Choroid plexus epithelial cell (primary cell): Measurements from ENCODE around the gene EIF2AK3.

Experiments
- DNase-seq: peaks from one replicate; pipeline ENCODE4 v3.0.0-alpha.2; 2010; ENCODE audit warnings: low read depth
- H3K4me3 ChIP-seq: 2 replicates; pipeline ENCODE4 v1.5.1; 2011; ENCODE audit warnings: low read depth, mild to moderate bottlenecking, control low read depth, low read length, moderate library complexity
- TF ChIP-seq, protein P1 (sequence below): conservative IDR thresholded peaks from 2 replicates; pipeline ENCODE4 v1.5.1; 2011; ENCODE audit warnings: low read depth, mild to moderate bottlenecking, control low read depth, inconsistent platforms, low read length, moderate library complexity

EIF2AK3 gene

GRCh38 chr2:88537640-88538039 lies 89.6 kb downstream of the EIF2AK3 start:
- DNase-seq = no peak
- TF ChIP-seq, protein P1, sequence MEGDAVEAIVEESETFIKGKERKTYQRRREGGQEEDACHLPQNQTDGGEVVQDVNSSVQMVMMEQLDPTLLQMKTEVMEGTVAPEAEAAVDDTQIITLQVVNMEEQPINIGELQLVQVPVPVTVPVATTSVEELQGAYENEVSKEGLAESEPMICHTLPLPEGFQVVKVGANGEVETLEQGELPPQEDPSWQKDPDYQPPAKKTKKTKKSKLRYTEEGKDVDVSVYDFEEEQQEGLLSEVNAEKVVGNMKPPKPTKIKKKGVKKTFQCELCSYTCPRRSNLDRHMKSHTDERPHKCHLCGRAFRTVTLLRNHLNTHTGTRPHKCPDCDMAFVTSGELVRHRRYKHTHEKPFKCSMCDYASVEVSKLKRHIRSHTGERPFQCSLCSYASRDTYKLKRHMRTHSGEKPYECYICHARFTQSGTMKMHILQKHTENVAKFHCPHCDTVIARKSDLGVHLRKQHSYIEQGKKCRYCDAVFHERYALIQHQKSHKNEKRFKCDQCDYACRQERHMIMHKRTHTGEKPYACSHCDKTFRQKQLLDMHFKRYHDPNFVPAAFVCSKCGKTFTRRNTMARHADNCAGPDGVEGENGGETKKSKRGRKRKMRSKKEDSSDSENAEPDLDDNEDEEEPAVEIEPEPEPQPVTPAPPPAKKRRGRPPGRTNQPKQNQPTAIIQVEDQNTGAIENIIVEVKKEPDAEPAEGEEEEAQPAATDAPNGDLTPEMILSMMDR = no peak
- no peak overlapping the region for H3K4me3 ChIP-seq

DNA sequence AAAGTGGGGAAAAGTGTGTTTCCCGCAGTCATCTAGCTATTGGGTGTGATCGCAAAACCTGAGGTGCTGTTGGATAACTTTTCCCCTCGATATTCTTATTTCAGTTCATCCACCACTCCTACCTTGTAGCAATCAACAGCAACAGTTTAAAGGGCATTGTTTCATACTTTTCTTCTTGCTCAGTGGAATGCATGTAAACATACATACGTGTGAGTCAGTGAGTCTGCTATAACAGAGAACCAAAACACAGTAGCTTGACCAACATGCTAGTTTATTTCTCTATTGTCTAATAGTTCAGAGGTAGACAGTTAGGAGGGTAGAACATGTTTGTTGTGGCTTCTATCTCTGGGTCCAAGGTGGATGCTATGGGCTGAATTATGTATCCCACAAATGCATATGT lies 97.2 kb downstream of the EIF2AK3 start:
- no peak overlapping the region for H3K4me3 ChIP-seq
- no peak for DNase-seq
- TF ChIP-seq, protein P1 = no peak

- DNase-seq = peak; percentile 35
- H3K4me3 ChIP-seq = no peak overlapping the region
These were observed 105.7 kb downstream of the EIF2AK3 start for GRCh38 chr2:88521445-88522073.

GRCh38 chr2:88517759-88518201 lies 109.5 kb downstream of the EIF2AK3 start:
- TF ChIP-seq, protein P1 = no peak
- no peak for DNase-seq
- no peak overlapping the region for H3K4me3 ChIP-seq

More at GRCh38 chr2:88521445-88522073, 105.7 kb downstream of the EIF2AK3 start:
- TF ChIP-seq, protein P1 = no peak
